Right renal pelvis (tissue), 4 donors: Measurements from ENCODE around the gene PGAP2. TPM values are rescaled to one million over a fixed set of nuclear protein-coding genes. Genes with fewer than 3 reads are reported as not detected.
"Not testable (repeated sequence)": the region's sequence is repeated elsewhere in the genome, so short reads cannot be mapped to it uniquely, and the experiment has no call there.

Source experiments
- DNase-seq, 4 donors: peaks; one replicate each; pipeline ENCODE4 v3.0.0-alpha.2; 2013; ENCODE audit warnings: low read depth in 4 of 4, low spot score in 3 of 4, missing footprints in 1 of 4
- polyA plus RNA-seq, 4 donors: library from polyadenylated mRNA; unstranded; fragments of 120-200 nt; gene quantifications; one replicate each; pipeline ENCODE4 v1.2.1, GENCODE V29; 2013; ENCODE audit not compliant: insufficient read length in 4 of 4

PGAP2 gene
- polyA plus RNA-seq, 4 donors, result 33.3 to 44.2 (median 37.2) TPM

- no peak for DNase-seq
These were observed 45.7 kb downstream of the PGAP2 start for GRCh38 chr11:3853899-3854659.

- DNase-seq, result no peak
These were observed 46.3 kb downstream of the PGAP2 start for GRCh38 chr11:3854660-3854976.

- peak; percentile 89 to 94 (median 91) for DNase-seq
These were observed 46.8 kb downstream of the PGAP2 start, which contains the start of gene STIM1 for GRCh38 chr11:3854977-3855807. STIM1 (plus strand) TSS chr11:3855664; CDS start chr11:3856271, 607 bp downstream.

GRCh38 chr11:3855808-3856491, 47.6 kb downstream of the PGAP2 start:
- DNase-seq, result no peak

- no peak for DNase-seq
These were observed 48.6 kb downstream of the PGAP2 start for GRCh38 chr11:3856856-3857553.

- no peak for DNase-seq
These were observed 49.3 kb downstream of the PGAP2 start for GRCh38 chr11:3857628-3858027.

GRCh38 chr11:3859373-3859881, 51.1 kb downstream of the PGAP2 start:
- no peak for DNase-seq

GRCh38 chr11:3860375-3860774, 52.0 kb downstream of the PGAP2 start:
- no peak for DNase-seq

- DNase-seq, result not testable (repeated sequence)
These were observed 52.6 kb downstream of the PGAP2 start for GRCh38 chr11:3860898-3861393.

- DNase-seq, result no peak
These were observed 53.3 kb downstream of the PGAP2 start for GRCh38 chr11:3861683-3862082.

GRCh38 chr11:3865388-3866193, 57.2 kb downstream of the PGAP2 start:
- no peak for DNase-seq

GRCh38 chr11:3866206-3866605, 57.8 kb downstream of the PGAP2 start:
- DNase-seq, result no peak

GRCh38 chr11:3866836-3867208, 58.5 kb downstream of the PGAP2 start:
- DNase-seq, result no peak

GRCh38 chr11:3867209-3868091, 59.1 kb downstream of the PGAP2 start:
- DNase-seq, result no peak

GRCh38 chr11:3873712-3874349, 65.5 kb downstream of the PGAP2 start:
- no peak for DNase-seq
